Upper lobe of right lung (tissue), 1 donor: ENCODE results near the gene CFI. TPM values are rescaled to one million over a fixed set of nuclear protein-coding genes. Genes with fewer than 3 reads are reported as not detected.
A peak's percentile ranks its signal among the peaks of the same experiment; 100 is the strongest.

Experiments
- ATAC-seq: fragments of 200-7000 bp; cut with Tn5 transposase; one replicate; pipeline ENCODE4 v1.9.1; 2020; ENCODE audit warnings: mild to moderate bottlenecking, moderate library complexity
- DNase-seq: peaks from one replicate; pipeline ENCODE4 v3.0.0-alpha.2; 2020
- H3K27ac ChIP-seq: fragments of 200-600 bp; one replicate; pipeline ENCODE4 v1.8.0; 2022
- H3K27me3 ChIP-seq: fragments of 200-600 bp; one replicate; pipeline ENCODE4 v1.8.0; 2022; ENCODE audit warnings: mild to moderate bottlenecking
- H3K36me3 ChIP-seq: fragments of 200-600 bp; one replicate; pipeline ENCODE4 v1.8.0; 2022
- H3K4me1 ChIP-seq: fragments of 200-600 bp; one replicate; pipeline ENCODE4 v1.8.0; 2022
- H3K4me3 ChIP-seq: fragments of 200-600 bp; one replicate; pipeline ENCODE4 v1.8.0; 2022; ENCODE audit warnings: mild to moderate bottlenecking
- H3K9me3 ChIP-seq: fragments of 200-600 bp; one replicate; pipeline ENCODE4 v1.8.0; 2022
- intact Hi-C: fragments of 100-400 bp; cut with DNase I; formaldehyde crosslinking; loops from one replicate; pipeline ENCODE4 v1.11.0; 2022
- total RNA-seq: library from RNA; stranded (reverse); fragmentation: NEBNext Ultra II Directional; extraction: Animal tissue kit (Norgen Biotek cat#: 25700); gene quantifications from one replicate; pipeline ENCODE4 v1.2.1, GENCODE V29; 2021
- TF ChIP-seq, protein P1 (sequence below): fragments of 200-600 bp; IDR thresholded peaks from one replicate; pipeline ENCODE4 v1.8.0; 2022; ENCODE audit warnings: antibody characterized with exemption
- donor health status: DM: no; HTN: yes; CAD: no; lungs with severe emphysema.

CFI gene
- total RNA-seq, 1 donor from 2014 or later: 61.0 TPM

DNA sequence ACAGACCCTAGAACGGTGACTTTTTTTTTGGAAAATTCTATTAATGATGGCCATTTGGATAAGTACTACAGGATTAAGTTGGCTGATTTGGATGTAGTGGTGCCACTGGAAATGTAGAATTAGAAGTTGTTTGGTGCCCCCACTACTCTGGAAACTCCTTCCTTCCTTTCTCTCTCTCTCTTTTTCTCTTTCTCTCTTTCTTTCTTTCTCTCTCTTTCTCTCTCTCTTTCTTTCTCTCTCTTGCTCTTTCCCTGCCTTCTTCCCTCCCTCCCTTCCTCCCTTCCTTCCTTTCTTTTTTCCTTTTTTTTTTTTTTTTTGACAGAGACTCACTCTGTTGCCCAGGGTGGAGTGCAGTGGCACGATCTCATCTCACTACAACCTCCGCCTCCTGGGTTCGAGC, 16.5 kb upstream of the CFI start:
- H3K27ac ChIP-seq: no peak overlapping the region
- no peaks in the 10 kb centered on the region for H3K27me3 ChIP-seq
- intact Hi-C loops: no loop called here
- ATAC-seq: no peak
- H3K9me3 ChIP-seq: no peaks in the 10 kb centered on the region
- no peak for DNase-seq
- TF ChIP-seq, protein P1, sequence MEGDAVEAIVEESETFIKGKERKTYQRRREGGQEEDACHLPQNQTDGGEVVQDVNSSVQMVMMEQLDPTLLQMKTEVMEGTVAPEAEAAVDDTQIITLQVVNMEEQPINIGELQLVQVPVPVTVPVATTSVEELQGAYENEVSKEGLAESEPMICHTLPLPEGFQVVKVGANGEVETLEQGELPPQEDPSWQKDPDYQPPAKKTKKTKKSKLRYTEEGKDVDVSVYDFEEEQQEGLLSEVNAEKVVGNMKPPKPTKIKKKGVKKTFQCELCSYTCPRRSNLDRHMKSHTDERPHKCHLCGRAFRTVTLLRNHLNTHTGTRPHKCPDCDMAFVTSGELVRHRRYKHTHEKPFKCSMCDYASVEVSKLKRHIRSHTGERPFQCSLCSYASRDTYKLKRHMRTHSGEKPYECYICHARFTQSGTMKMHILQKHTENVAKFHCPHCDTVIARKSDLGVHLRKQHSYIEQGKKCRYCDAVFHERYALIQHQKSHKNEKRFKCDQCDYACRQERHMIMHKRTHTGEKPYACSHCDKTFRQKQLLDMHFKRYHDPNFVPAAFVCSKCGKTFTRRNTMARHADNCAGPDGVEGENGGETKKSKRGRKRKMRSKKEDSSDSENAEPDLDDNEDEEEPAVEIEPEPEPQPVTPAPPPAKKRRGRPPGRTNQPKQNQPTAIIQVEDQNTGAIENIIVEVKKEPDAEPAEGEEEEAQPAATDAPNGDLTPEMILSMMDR: no peak
- peaks cover 57% of the 10 kb centered on the region for H3K36me3 ChIP-seq
- peaks cover 8% of the 10 kb centered on the region for H3K4me1 ChIP-seq
- no peak overlapping the region for H3K4me3 ChIP-seq

- Histone ChIP-seq H3K27me3 (no peaks in the 10 kb centered on the region), H3K4me1 (peaks cover 8% of the 10 kb centered on the region), H3K4me3 (no peak overlapping the region), H3K27ac (no peak overlapping the region), H3K9me3 (no peaks in the 10 kb centered on the region), H3K36me3 (peaks cover 44% of the 10 kb centered on the region)
- ATAC-seq (no peak), DNase-seq (no peak)
- intact Hi-C loops: no loop called here
- TF ChIP-seq, protein P1: no peak
Measured at GRCh38 chr4:109816894-109817293, 15.1 kb upstream of the CFI start.

- ATAC-seq (no peak), DNase-seq (peak; percentile 68)
- Histone ChIP-seq H3K4me3 (peak overlapping the region; percentile 84), H3K27ac (peak overlapping the region; percentile 90), H3K9me3 (no peaks in the 10 kb centered on the region), H3K27me3 (no peaks in the 10 kb centered on the region), H3K4me1 (peaks cover 8% of the 10 kb centered on the region), H3K36me3 (peaks cover 36% of the 10 kb centered on the region)
- intact Hi-C loops: no loop called here
- TF ChIP-seq, protein P1: no peak
Measured at GRCh38 chr4:109816082-109816442, 14.3 kb upstream of the CFI start.

GRCh38 chr4:109815151-109816081, 13.6 kb upstream of the CFI start, which contains the start of gene GAR1:
GAR1 (plus strand) TSS chr4:109815762; CDS start chr4:109816165, 403 bp downstream.
- Histone ChIP-seq H3K27ac (peak within 1 kb of the TSS; percentile 90), H3K27me3 (no peaks in the 10 kb centered on the region), H3K4me1 (peaks cover 8% of the 10 kb centered on the region), H3K4me3 (peak within 1 kb of the TSS; percentile 84), H3K9me3 (no peaks in the 10 kb centered on the region), H3K36me3 (peaks cover 30% of the 10 kb centered on the region)
- ATAC-seq (peak; percentile 99), DNase-seq (peak; percentile 94)
- intact Hi-C loops: no loop called here
- TF ChIP-seq, protein P1: peak; percentile 3

DNA sequence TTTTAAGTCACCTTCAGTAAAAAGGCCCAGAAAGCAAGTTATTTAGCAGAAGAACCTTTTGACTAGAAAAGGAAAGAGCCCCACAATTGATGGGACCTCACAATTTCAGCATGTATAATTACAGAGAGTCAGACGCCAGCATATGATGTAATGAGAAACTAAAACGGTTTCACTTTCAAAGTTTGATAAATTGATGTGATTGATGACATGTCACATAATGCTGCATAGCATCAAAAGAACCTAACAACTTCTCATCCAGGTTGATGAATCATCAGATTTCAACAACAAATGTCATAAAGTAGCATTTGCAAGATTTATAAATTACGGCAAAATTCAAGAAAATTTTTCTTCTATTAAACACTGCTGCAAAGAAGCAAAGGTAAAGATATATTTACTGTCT, 9.9 kb upstream of the CFI start:
- DNase-seq: no peak
- ATAC-seq: no peak
- no peak overlapping the region for H3K27ac ChIP-seq
- no peaks in the 10 kb centered on the region for H3K36me3 ChIP-seq
- H3K4me3 ChIP-seq: no peak overlapping the region
- H3K27me3 ChIP-seq: no peaks in the 10 kb centered on the region
- H3K4me1 ChIP-seq: peaks cover 6% of the 10 kb centered on the region
- TF ChIP-seq, protein P1: no peak
- H3K9me3 ChIP-seq: no peaks in the 10 kb centered on the region
- intact Hi-C loops: no loop called here
